ENCODE data around the gene UNC5CL. TPM values are rescaled to one million over a fixed set of nuclear protein-coding genes. Genes with fewer than 3 reads are reported as not detected.

The UNC5CL gene
- total and polyA plus RNA-seq, 9 of the 15 experiments (the other 6 are each of a cell fraction or from before 2014, with no cell fraction given): 0.07 to 1.8 (median 0.62) TPM; not detected in 1

- no peak for TF ChIP-seq PML (IDR thresholded peaks at IDR 0.05; ENCODE audit: low read length)
These were observed 6.2 kb downstream of the UNC5CL start (continued) for GRCh38 chr6:41032830-41033229.

GRCh38 chr6:41028561-41029412 is 10.2 kb downstream of the UNC5CL start:
- in situ Hi-C loops (cut with MboI) (loop anchor here (25.0 kb wide), 1 partner anchor 1666 kb away; no protein-coding TSS in a partner anchor), intact Hi-C loops (cut with micrococcal nuclease) (loop anchor here (5.0 to 10.0 kb wide), 3 partner anchors 39 to 701 kb away; no protein-coding TSS in a partner anchor)
- no peaks in the 10 kb centered on the region for H3K79me2 ChIP-seq (ENCODE audit: control insufficient read depth, insufficient read depth, low read length)
- ChIA-PET POLR2A (interaction anchor here (0.5 to 1.3 kb wide), 7 partner anchors 17 to 1667 kb away, joined by 3 to 6 read pairs (median 4); no protein-coding TSS in a partner anchor), CTCF (ENCODE audit: low intra/inter-chr PET ratio) (interaction anchor here (0.7 to 2.1 kb wide), 4 partner anchors 10 to 308 kb away, joined by 3 to 10 read pairs (median 6); partner anchors contain the start of gene UNC5CL)
- no TSS peak for BruUV-seq (replicated peaks)
- DNase-seq (ENCODE audit: extremely low read depth in 1 of 4, low spot score in 3 of 4) (no peak), FAIRE-seq (no peak), ATAC-seq (peak; percentile 16)
- peaks cover 9 to 10% of the 10 kb centered on the region in 2 experiments for H3K27me3 ChIP-seq (ENCODE audit: control insufficient read depth in 2 of 2, insufficient read depth in 2 of 2, low read length in 2 of 2)
- H3K9me1 ChIP-seq (ENCODE audit: control insufficient read depth, insufficient read depth, low read length): no peaks in the 10 kb centered on the region
- no peaks in the 10 kb centered on the region for H3K9me3 ChIP-seq (replicated peaks; ENCODE audit: control insufficient read depth, insufficient read depth, low read depth, low read length)
- WGBS (ENCODE audit: insufficient coverage, low coverage, missing lambda C conversion rate): 55% methylated on average over 13 of the region's 13 CpGs
- TF ChIP-seq SPI1 (IDR thresholded peaks at IDR 0.05; ENCODE audit: borderline replicate concordance, low read depth, low read length) (peak; percentile 52; the same call in 1 of the 2 replicates), MTF1 (CRISPR knock-in tag; IDR thresholded peaks at IDR 0.05; ENCODE audit: borderline replicate concordance) (no peak), YY1 (IDR thresholded peaks at IDR 0.05; ENCODE audit: borderline replicate concordance in 1 of 3, control insufficient read depth in 1 of 3, extremely low read depth in 1 of 3, insufficient read depth in 3 of 3, insufficient read length in 1 of 3, insufficient replicate concordance in 2 of 3, low read depth in 1 of 3, low read length in 2 of 3) (peak in 1 of 3 experiments; percentile 17), POLR2A (conservative IDR thresholded peaks at IDR 0.05) (no peak), KDM2B (CRISPR knock-in tag; IDR thresholded peaks at IDR 0.05) (no peak), GTF3C2 (IDR thresholded peaks at IDR 0.05; ENCODE audit: borderline replicate concordance, extremely low read depth, insufficient read length) (no peak), PCBP1 (IDR thresholded peaks at IDR 0.05; ENCODE audit: low read depth, low read length, poor library complexity, severe bottlenecking) (peak; percentile 50)
- no peak overlapping the region for H3K4me3 ChIP-seq
- H2AFZ ChIP-seq (ENCODE audit: low read depth, low read length): peak overlapping the region; percentile 97
- no peaks in the 10 kb centered on the region for H4K20me1 ChIP-seq (replicated peaks; ENCODE audit: control insufficient read depth, insufficient read depth, low read length)
- H3K27ac ChIP-seq (ENCODE audit: extremely low read depth, low read depth, low read length): no peak overlapping the region
- peak overlapping the region in 1 of 2 experiments; percentile 88; a peak in 2 of 4 replicates for H3K9ac ChIP-seq (ENCODE audit: insufficient read depth in 1 of 2, low read depth in 2 of 2, low read length in 2 of 2)
- no peaks in the 10 kb centered on the region for H3K36me3 ChIP-seq (ENCODE audit: control insufficient read depth, insufficient read depth, low read length)
- peak overlapping the region; percentile 83; the same call in 1 of the 2 replicates for H3K4me2 ChIP-seq (ENCODE audit: insufficient read depth, low read length)
- H3K4me1 ChIP-seq (replicated peaks in 1 of 2; ENCODE audit: control insufficient read depth in 2 of 2, insufficient read depth in 2 of 2, low read length in 2 of 2): peaks cover 0 to 14% of the 10 kb centered on the region in 2 experiments; a peak in 4 of 5 replicates

Measured in K562 (cell line).